Neuron (in vitro differentiated cells): ENCODE results near the gene MXD3.
"Not testable (repeated sequence)": the region's sequence is repeated elsewhere in the genome, so short reads cannot be mapped to it uniquely, and the experiment has no call there.

Source experiments
- H2AFZ ChIP-seq: one replicate; pipeline ENCODE4 v1.6.1; 2013; ENCODE audit warnings: low read depth, mild to moderate bottlenecking, inconsistent platforms, low read length, moderate library complexity
- H3K27me3 ChIP-seq: one replicate; pipeline ENCODE4 v1.6.1; 2013; ENCODE audit warnings: low read length; ENCODE audit not compliant: insufficient read depth
- H3K36me3 ChIP-seq: one replicate; pipeline ENCODE4 v1.6.1; 2013; ENCODE audit warnings: low read length; ENCODE audit not compliant: insufficient read depth
- H3K4me1 ChIP-seq: one replicate; pipeline ENCODE4 v1.6.1; 2013; ENCODE audit warnings: low read length; ENCODE audit not compliant: insufficient read depth
- H3K4me3 ChIP-seq: 2 replicates; pipeline ENCODE4 v1.5.1; 2013; ENCODE audit warnings: mild to moderate bottlenecking, low read length, moderate library complexity
- H3K9me3 ChIP-seq: one replicate; pipeline ENCODE4 v1.6.1; 2013; ENCODE audit warnings: low read length

Gene MXD3

GRCh38 chr5:177353093-177353492 lies 41.4 kb upstream of the MXD3 start:
- peaks cover 28% of the 10 kb centered on the region for H3K4me1 ChIP-seq
- peaks cover 2% of the 10 kb centered on the region for H3K36me3 ChIP-seq
- no peak overlapping the region for H2AFZ ChIP-seq

GRCh38 chr5:177351392-177352329 lies 40.0 kb upstream of the MXD3 start, which contains the start of gene LMAN2:
Gene LMAN2 (minus strand): TSS chr5:177351668. CDS start chr5:177351647, 21 bp downstream.
- peak within 1 kb of the TSS; percentile 88 for H2AFZ ChIP-seq
- no peaks in the 10 kb centered on the region for H3K9me3 ChIP-seq
- peak within 1 kb of the TSS; percentile 70 for H3K4me3 ChIP-seq
- H3K36me3 ChIP-seq: peaks cover 12% of the 10 kb centered on the region
- peaks cover 3% of the 10 kb centered on the region for H3K27me3 ChIP-seq
- H3K4me1 ChIP-seq: peaks cover 20% of the 10 kb centered on the region

More at GRCh38 chr5:177353093-177353492, 41.4 kb upstream of the MXD3 start:
- H3K9me3 ChIP-seq: no peaks in the 10 kb centered on the region
- H3K27me3 ChIP-seq: peaks cover 6% of the 10 kb centered on the region
- H3K4me3 ChIP-seq: no peak overlapping the region

GRCh38 chr5:177350776-177351391 lies 39.2 kb upstream of the MXD3 start:
- Histone ChIP-seq H3K36me3 (peaks cover 14% of the 10 kb centered on the region), H2AFZ (peak overlapping the region; percentile 88), H3K4me3 (peak overlapping the region; percentile 70), H3K4me1 (peaks cover 20% of the 10 kb centered on the region), H3K27me3 (no peaks in the 10 kb centered on the region), H3K9me3 (no peaks in the 10 kb centered on the region)

- no peak overlapping the region for H2AFZ ChIP-seq
- no peaks in the 10 kb centered on the region for H3K27me3 ChIP-seq
- H3K4me1 ChIP-seq: peaks cover 20% of the 10 kb centered on the region
- H3K36me3 ChIP-seq: peaks cover 14% of the 10 kb centered on the region
- no peaks in the 10 kb centered on the region for H3K9me3 ChIP-seq
- peak overlapping the region; percentile 70 for H3K4me3 ChIP-seq
Observed at GRCh38 chr5:177349762-177350161, 38.1 kb upstream of the MXD3 start.

GRCh38 chr5:177349362-177349647 lies 37.6 kb upstream of the MXD3 start:
- Histone ChIP-seq H3K27me3 (no peaks in the 10 kb centered on the region), H3K36me3 (peaks cover 14% of the 10 kb centered on the region), H3K9me3 (no peaks in the 10 kb centered on the region), H3K4me1 (peaks cover 20% of the 10 kb centered on the region), H2AFZ (no peak overlapping the region), H3K4me3 (no peak overlapping the region)

GRCh38 chr5:177347699-177348098 lies 36.0 kb upstream of the MXD3 start:
- peaks cover 22% of the 10 kb centered on the region for H3K36me3 ChIP-seq
- no peak overlapping the region for H2AFZ ChIP-seq
- peaks cover 20% of the 10 kb centered on the region for H3K4me1 ChIP-seq
- H3K9me3 ChIP-seq: no peaks in the 10 kb centered on the region
- no peak overlapping the region for H3K4me3 ChIP-seq
- H3K27me3 ChIP-seq: no peaks in the 10 kb centered on the region

GRCh38 chr5:177346820-177347219 lies 35.1 kb upstream of the MXD3 start:
- no peak overlapping the region for H2AFZ ChIP-seq
- peaks cover 16% of the 10 kb centered on the region for H3K4me1 ChIP-seq
- no peak overlapping the region for H3K4me3 ChIP-seq
- H3K27me3 ChIP-seq: no peaks in the 10 kb centered on the region
- H3K9me3 ChIP-seq: no peaks in the 10 kb centered on the region
- H3K36me3 ChIP-seq: peaks cover 24% of the 10 kb centered on the region

- Histone ChIP-seq H3K27me3 (no peaks in the 10 kb centered on the region), H2AFZ (no peak overlapping the region), H3K36me3 (peaks cover 29% of the 10 kb centered on the region), H3K4me3 (no peak overlapping the region), H3K4me1 (peaks cover 4% of the 10 kb centered on the region), H3K9me3 (no peaks in the 10 kb centered on the region)
Observed at GRCh38 chr5:177344891-177345290, 33.2 kb upstream of the MXD3 start.

- Histone ChIP-seq H3K36me3 (peaks cover 29% of the 10 kb centered on the region), H2AFZ (no peak overlapping the region)
Observed at GRCh38 chr5:177343777-177344176, 32.1 kb upstream of the MXD3 start.

GRCh38 chr5:177343000-177343399 lies 31.3 kb upstream of the MXD3 start:
- H3K36me3 ChIP-seq: peaks cover 33% of the 10 kb centered on the region
- not testable (repeated sequence) for H2AFZ ChIP-seq

More at GRCh38 chr5:177343777-177344176, 32.1 kb upstream of the MXD3 start:
- Histone ChIP-seq H3K4me3 (no peak overlapping the region), H3K9me3 (no peaks in the 10 kb centered on the region), H3K4me1 (no peaks in the 10 kb centered on the region), H3K27me3 (no peaks in the 10 kb centered on the region)

GRCh38 chr5:177339107-177339638 lies 27.5 kb upstream of the MXD3 start:
- H3K27me3 ChIP-seq: no peaks in the 10 kb centered on the region
- H3K9me3 ChIP-seq: no peaks in the 10 kb centered on the region
- peaks cover 57% of the 10 kb centered on the region for H3K36me3 ChIP-seq
- H2AFZ ChIP-seq: no peak overlapping the region
- no peak overlapping the region for H3K4me3 ChIP-seq
- H3K4me1 ChIP-seq: no peaks in the 10 kb centered on the region

More at GRCh38 chr5:177343000-177343399, 31.3 kb upstream of the MXD3 start:
- H3K27me3 ChIP-seq, H3K4me3 ChIP-seq, H3K9me3 ChIP-seq, H3K4me1 ChIP-seq: not testable (repeated sequence)

- Histone ChIP-seq H3K4me3 (no peak overlapping the region), H3K36me3 (peaks cover 58% of the 10 kb centered on the region), H2AFZ (no peak overlapping the region), H3K4me1 (no peaks in the 10 kb centered on the region), H3K27me3 (no peaks in the 10 kb centered on the region), H3K9me3 (no peaks in the 10 kb centered on the region)
Observed at GRCh38 chr5:177338251-177339106, 26.8 kb upstream of the MXD3 start.
